Adipose tissue (tissue), 3 donors: ENCODE results near the gene HOXD9. TPM values are rescaled to one million over a fixed set of nuclear protein-coding genes. Genes with fewer than 3 reads are reported as not detected.

Source experiments
- H3K27ac ChIP-seq: one replicate; pipeline ENCODE4 v1.5.1; 2013; ENCODE audit warnings: low read depth, low read length
- WGBS, 3 donors: extraction: QIAGEN DNeasy Blood & Tissue Kit; methylation state at CpG; one replicate each; pipeline ENCODE4 v1.1.7; 2013; 5-methylcytosine and 5-hydroxymethylcytosine counted together
- polyA plus RNA-seq, 3 donors: library from polyadenylated mRNA; stranded (reverse); fragments of 200-250 nt; gene quantifications; one replicate each; pipeline ENCODE4 v1.2.3, GENCODE V29; 2013
- donor health status: healthy with polysubstance abuse.
- donor health status: Bipolar disorder and iron deficiency.
- donor health status: healthy.

HOXD9 gene
- polyA plus RNA-seq, 3 donors, result 0.36 to 5.3 (median 3.0) TPM

DNA sequence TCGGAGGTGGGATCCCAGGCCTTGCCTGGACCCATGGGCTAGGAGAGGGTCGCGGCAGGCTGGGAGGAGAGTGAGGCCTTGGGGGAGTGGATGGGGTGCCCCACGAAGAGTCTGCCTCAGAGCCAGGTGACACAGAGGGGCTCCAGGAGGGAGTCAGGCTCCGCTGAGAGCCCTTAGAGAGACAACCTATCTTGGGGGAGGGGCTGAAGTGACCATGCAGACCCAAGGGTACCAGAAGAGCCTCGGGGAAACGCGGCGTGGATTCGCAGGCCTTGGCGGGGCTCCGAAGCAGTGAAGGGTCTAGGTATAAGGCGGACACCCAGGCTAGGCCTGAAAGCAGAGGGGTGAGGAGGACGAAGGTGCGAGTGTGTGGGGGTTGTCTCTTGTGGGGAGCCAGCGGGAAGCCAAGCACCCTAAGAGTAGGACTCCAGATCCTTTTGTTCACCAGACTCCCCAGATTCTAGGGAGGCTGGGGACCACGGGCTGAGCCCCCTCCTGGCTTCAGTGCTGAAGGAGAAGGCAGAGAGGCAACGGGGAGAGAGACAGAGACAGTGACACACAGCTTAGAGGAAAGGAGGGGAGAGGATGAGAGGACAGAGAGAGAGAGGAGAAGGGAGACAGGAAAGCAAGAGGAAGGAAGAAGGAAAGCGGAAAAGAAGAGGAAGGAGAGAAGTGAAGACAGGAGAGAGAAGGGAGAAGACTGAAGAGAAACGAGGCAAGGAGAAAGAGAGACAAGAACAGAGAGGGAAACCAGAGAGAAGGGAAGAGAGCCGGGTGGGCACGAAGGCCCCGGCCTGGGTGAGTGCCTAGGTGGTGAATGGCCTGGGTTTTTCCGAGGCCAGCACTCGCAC is 16.6 kb upstream of the HOXD9 start:
- WGBS, 3 donors, result 4 to 21% (median 11%) methylated on average over 25 of the region's 25 CpGs
- H3K27ac ChIP-seq, result no peak overlapping the region

DNA sequence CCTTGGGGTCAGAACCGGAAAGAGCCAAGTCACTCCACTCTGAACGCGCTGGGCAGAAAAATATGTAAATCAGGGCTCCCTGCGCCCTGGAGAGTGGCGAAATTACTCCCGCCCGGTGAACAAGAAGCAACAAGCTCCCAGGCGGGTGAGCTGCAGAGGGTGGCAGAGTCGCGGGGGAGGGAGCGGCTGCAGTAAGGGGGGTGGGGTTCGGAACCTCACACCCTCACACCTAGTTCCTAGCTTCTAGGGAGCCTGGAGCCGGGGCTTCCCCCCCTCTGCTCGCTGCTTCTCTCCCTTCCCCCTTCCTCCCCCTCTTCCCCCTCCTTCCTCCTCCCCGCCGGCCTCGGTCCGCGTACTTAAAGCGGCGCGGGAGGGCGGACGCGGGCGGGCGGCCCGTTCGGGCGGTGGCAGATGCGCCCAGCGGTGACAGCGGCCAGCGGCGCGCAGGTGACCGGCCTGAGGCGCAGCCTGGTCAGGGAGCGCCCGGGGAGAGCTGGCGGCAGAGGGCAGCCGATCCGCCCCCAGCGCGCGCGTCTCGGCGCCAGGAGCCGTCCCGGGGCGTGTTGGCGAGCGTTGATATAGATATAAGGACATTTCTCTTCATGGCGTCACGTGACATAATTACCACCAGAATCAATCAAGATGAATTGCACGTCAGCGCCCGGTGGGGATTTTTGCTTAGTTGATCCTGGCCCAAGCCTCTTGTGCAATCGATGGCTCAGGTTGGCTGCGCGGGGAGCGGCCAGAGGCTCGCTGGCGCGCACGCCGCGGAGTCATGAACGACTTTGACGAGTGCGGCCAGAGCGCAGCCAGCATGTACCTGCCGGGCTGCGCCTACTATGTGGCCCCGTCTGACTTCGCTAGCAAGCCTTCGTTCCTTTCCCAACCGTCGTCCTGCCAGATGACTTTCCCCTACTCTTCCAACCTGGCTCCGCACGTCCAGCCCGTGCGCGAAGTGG is 15.7 kb upstream of the HOXD9 start, which contains the start of gene HOXD11:
HOXD11 (plus strand) TSS at position 700 of the 959 bp plus-strand sequence; CDS start at position 776, 76 bp downstream.
- H3K27ac ChIP-seq, result no peak within 1 kb of the TSS
- WGBS, 3 donors, result 1 to 3% (median 3%) methylated on average over 62 to 85 of the region's 85 CpGs

DNA sequence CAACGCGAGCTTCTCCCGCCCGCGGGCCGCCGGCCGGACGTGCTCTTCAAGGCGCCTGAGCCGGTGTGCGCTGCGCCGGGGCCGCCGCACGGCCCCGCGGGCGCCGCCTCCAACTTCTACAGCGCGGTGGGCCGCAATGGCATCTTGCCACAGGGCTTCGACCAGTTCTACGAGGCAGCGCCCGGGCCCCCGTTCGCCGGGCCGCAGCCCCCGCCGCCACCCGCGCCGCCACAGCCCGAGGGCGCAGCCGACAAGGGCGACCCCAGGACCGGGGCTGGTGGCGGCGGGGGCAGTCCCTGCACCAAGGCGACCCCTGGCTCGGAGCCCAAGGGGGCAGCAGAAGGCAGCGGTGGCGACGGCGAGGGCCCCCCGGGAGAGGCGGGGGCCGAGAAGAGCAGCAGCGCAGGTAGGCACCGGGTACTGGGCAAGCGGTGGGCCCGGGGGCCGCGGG is 14.8 kb upstream of the HOXD9 start:
- no peak overlapping the region for H3K27ac ChIP-seq
- WGBS, 3 donors, result 3 to 5% (median 3%) methylated on average over 26 to 59 of the region's 59 CpGs

DNA sequence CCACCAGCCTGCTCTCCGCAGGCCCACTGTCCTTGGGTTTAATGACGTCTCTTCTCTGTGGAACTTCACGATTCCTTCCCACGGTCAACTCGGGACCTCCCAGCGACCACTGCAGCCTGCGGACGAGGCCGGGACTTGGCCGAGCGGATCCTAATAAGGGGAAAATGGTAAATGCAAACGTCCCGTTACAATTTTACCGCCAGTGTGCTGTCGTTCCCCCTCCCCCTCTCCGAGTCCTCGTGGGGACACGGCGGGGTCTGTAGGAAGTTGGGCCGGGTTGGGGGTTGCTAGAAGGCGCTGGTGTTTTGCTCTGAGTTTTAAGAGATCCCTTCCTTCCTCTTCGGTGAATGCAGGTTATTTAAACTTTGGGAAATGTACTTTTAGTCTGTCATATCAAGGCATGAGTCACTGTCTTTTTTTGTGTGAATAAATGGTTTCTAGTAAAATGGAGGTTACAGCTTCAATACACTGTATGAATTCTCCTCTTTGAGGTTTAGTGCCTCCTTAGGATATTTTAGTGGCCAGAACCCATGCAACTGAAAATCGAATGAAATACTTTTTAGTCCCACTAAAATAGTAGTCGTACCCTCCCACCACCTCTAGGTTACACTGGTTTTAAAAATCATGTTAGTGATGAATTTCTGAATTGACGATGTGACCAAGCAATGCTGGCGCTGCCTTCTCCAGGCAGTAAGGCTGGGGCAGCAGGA is 13.2 kb upstream of the HOXD9 start:
- H3K27ac ChIP-seq, result no peak overlapping the region
- WGBS, 3 donors, result 9 to 28% (median 12%) methylated on average over 26 of the region's 26 CpGs

DNA sequence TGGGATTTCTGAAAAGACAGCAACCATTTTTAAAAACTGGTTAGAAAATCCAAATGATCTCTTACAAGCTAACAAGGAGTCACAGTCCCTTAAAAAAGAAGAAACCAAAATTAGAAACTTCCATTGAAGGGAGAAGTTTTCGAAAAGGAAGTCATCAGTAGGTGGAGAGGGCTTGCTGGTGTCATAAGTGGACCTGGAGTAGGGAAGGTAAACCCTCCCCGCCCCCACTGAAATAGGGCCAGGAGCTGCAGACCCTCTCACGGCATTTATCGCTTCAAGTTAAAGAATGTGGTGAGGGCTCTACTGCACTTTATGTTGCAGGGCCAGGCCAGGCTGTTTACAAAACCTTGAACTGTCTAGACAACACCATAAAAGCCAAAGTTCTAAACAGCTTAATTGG is 12.6 kb upstream of the HOXD9 start:
- H3K27ac ChIP-seq, result no peak overlapping the region
- WGBS, 3 donors, result 14 to 50% (median 22%) methylated on average over 4 of the region's 4 CpGs

- WGBS, 3 donors, result 21 to 40% (median 22%) methylated on average over 7 of the region's 7 CpGs
- H3K27ac ChIP-seq, result no peak overlapping the region
Measured at GRCh38 chr2:176110415-176111308, 11.9 kb upstream of the HOXD9 start.

DNA sequence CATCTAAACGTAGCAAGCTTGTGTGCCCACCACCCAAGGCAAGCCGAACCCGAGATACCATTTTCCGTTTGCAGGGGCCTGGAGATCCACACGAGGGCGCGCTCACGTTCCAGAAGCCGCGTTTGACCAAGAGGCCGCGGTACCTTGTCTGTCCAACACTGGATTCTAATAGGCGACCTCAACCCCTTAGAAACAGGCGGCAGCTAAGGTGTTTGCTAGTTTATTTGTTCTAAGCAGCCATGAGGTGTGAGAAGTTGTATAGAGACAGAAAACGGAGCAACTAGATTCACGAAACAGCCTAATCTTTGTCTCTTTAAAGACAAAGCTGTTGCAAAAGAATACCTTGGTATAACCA is 11.2 kb upstream of the HOXD9 start:
- H3K27ac ChIP-seq, result no peak overlapping the region
- WGBS, 3 donors, result 3 to 9% (median 4%) methylated on average over 16 of the region's 16 CpGs

GRCh38 chr2:176111846-176112374 is 10.6 kb upstream of the HOXD9 start:
- WGBS, 3 donors, result 7 to 29% (median 8%) methylated on average over 29 of the region's 29 CpGs
- no peak overlapping the region for H3K27ac ChIP-seq

- H3K27ac ChIP-seq, result no peak overlapping the region
- WGBS, 3 donors, result 7 to 36% (median 11%) methylated on average over 40 of the region's 40 CpGs
Measured at GRCh38 chr2:176112375-176113302, 9.9 kb upstream of the HOXD9 start.

GRCh38 chr2:176114120-176114929 is 8.2 kb upstream of the HOXD9 start:
- H3K27ac ChIP-seq, result no peak overlapping the region
- 16 to 43% (median 21%) methylated on average over 26 of the region's 26 CpGs for WGBS, 3 donors

DNA sequence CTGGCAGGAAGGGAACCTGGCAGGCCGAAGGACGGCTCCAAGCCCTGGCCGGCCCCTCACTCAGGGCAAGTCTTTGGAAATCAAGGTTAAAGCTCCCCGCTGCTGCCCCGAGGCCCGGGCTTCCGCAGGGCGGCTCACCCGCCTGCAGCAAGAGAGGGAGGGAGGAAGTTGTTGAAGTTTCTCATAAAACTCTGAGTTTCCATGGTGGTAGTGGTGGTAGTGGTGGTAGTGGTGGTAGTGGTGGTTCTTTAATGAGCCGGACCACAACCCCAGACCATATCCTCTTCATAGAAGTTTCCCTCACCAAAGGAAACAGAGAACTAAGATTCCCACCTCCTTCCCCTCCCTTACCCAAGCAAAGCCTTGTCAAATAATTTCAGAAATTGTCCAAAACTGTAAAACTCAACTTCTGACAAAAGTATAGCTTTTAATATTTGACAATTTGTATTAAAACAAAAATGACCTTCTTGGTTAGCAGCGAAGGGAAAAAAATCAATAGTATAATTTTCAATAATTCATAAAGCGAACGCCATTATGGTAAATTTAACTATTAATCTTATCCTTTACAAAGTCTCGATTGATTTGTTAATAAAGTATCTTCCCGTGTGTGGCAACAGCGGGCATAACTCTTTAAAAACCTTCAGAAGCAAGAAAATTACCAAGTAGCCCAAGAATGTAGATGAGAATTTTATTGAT is 7.4 kb upstream of the HOXD9 start:
- no peak overlapping the region for H3K27ac ChIP-seq
- WGBS, 3 donors, result 19 to 41% (median 26%) methylated on average over 16 of the region's 16 CpGs

GRCh38 chr2:176115883-176116813 is 6.4 kb upstream of the HOXD9 start, which contains the start of gene HOXD10:
TSS of gene HOXD10 (plus strand) at chr2:176116778. CDS start at chr2:176116834, 56 bp downstream.
- WGBS, 3 donors, result 4 to 8% (median 7%) methylated on average over 61 to 66 of the region's 66 CpGs

GRCh38 chr2:176117162-176117822 is 5.2 kb upstream of the HOXD9 start:
- H3K27ac ChIP-seq, result no peak overlapping the region
- WGBS, 3 donors, result 18 to 35% (median 20%) methylated on average over 40 of the region's 40 CpGs

More at GRCh38 chr2:176115883-176116813, 6.4 kb upstream of the HOXD9 start, which contains the start of gene HOXD10:
- H3K27ac ChIP-seq, result no peak within 1 kb of the TSS
